Esophagus (tissue), 2 donors: ENCODE results near the gene SYTL2. TPM values are rescaled to one million over a fixed set of nuclear protein-coding genes. Genes with fewer than 3 reads are reported as not detected.
"Not testable (repeated sequence)": the region's sequence is repeated elsewhere in the genome, so short reads cannot be mapped to it uniquely, and the experiment has no call there.

Experiments
- H3K27ac ChIP-seq, 2 donors: one replicate each; pipeline ENCODE4 v1.5.1; 2013; ENCODE audit warnings: low read depth in 2 of 2, mild to moderate bottlenecking in 2 of 2, inconsistent platforms in 1 of 2, low read length in 1 of 2, moderate library complexity in 1 of 2
- H3K27me3 ChIP-seq, 2 donors: one replicate each; pipeline ENCODE4 v1.6.1; 2013; ENCODE audit warnings: low read length in 2 of 2, control low read depth in 1 of 2, mild to moderate bottlenecking in 1 of 2; ENCODE audit not compliant: insufficient read depth in 2 of 2, control insufficient read depth in 1 of 2
- H3K36me3 ChIP-seq, 2 donors: one replicate each; pipeline ENCODE4 v1.6.1; 2013; ENCODE audit warnings: low read length in 1 of 2; ENCODE audit not compliant: control insufficient read depth in 2 of 2, insufficient read depth in 2 of 2
- H3K4me1 ChIP-seq, 2 donors: one replicate each; pipeline ENCODE4 v1.6.1; 2013; ENCODE audit warnings: low read length in 1 of 2; ENCODE audit not compliant: control insufficient read depth in 2 of 2, insufficient read depth in 2 of 2
- H3K4me3 ChIP-seq, 2 donors: one replicate each; pipeline ENCODE4 v1.5.1; 2013; ENCODE audit warnings: low read length in 2 of 2, mild to moderate bottlenecking in 2 of 2, low read depth in 1 of 2, moderate library complexity in 1 of 2
- H3K9me3 ChIP-seq, 2 donors: one replicate each; pipeline ENCODE4 v1.6.1; 2013; ENCODE audit warnings: mild to moderate bottlenecking in 2 of 2, low read depth in 1 of 2, low read length in 1 of 2, moderate library complexity in 1 of 2; ENCODE audit not compliant: control insufficient read depth in 2 of 2, insufficient read depth in 1 of 2
- WGBS, 2 donors: extraction: QIAGEN DNeasy Blood & Tissue Kit; methylation state at CpG; one replicate each; pipeline ENCODE4 v1.1.7; 2013; 5-methylcytosine and 5-hydroxymethylcytosine counted together
- polyA plus RNA-seq, 2 donors: library from polyadenylated mRNA; stranded (reverse); fragments of 200-250 nt; gene quantifications; one replicate each; pipeline ENCODE4 v1.2.3, GENCODE V29; 2013
- donor health status: healthy with polysubstance abuse.
- donor health status: Bipolar disorder and iron deficiency.

The SYTL2 gene
- polyA plus RNA-seq, 2 donors: 3.4 to 5.0 TPM

GRCh38 chr11:85685820-85686459, 125.0 kb downstream of the SYTL2 start, which contains the start of gene CCDC89:
TSS of gene CCDC89 (minus strand) at chr11:85686195. CDS start at chr11:85686130, 65 bp downstream.
- no peaks in the 10 kb centered on the region for H3K9me3 ChIP-seq
- peaks cover 0 to 2% of the 10 kb centered on the region in 2 donors for H3K4me1 ChIP-seq
- H3K27ac ChIP-seq: peak within 1 kb of the TSS; percentile 42 to 63
- WGBS, 2 donors: 59% methylated on average over 13 of the region's 13 CpGs
- H3K36me3 ChIP-seq: no peaks in the 10 kb centered on the region
- peak within 1 kb of the TSS in 1 of 2 donors; percentile 12 for H3K4me3 ChIP-seq
- H3K27me3 ChIP-seq: no peaks in the 10 kb centered on the region

GRCh38 chr11:85685125-85685819, 125.7 kb downstream of the SYTL2 start:
- Histone ChIP-seq H3K4me3 (peak overlapping the region in 1 of 2 donors; percentile 12), H3K27ac (peak overlapping the region; percentile 30 to 38)
- WGBS, 2 donors: 65 to 68% methylated on average over 15 of the region's 15 CpGs

GRCh38 chr11:85682330-85683305, 128.3 kb downstream of the SYTL2 start:
- Histone ChIP-seq H3K27me3 (no peaks in the 10 kb centered on the region), H3K4me3 (peak overlapping the region; percentile 39 to 60), H3K4me1 (peaks cover 0 to 2% of the 10 kb centered on the region in 2 donors), H3K9me3 (no peaks in the 10 kb centered on the region), H3K36me3 (no peaks in the 10 kb centered on the region), H3K27ac (no peak overlapping the region)
- WGBS, 2 donors: 24 to 30% methylated on average over 36 to 43 of the region's 43 CpGs

More at GRCh38 chr11:85685125-85685819, 125.7 kb downstream of the SYTL2 start:
- no peaks in the 10 kb centered on the region for H3K9me3 ChIP-seq
- peaks cover 0 to 2% of the 10 kb centered on the region in 2 donors for H3K4me1 ChIP-seq
- no peaks in the 10 kb centered on the region for H3K27me3 ChIP-seq
- H3K36me3 ChIP-seq: no peaks in the 10 kb centered on the region

- H3K4me1 ChIP-seq: peaks cover 0 to 2% of the 10 kb centered on the region in 2 donors
- 68 to 74% methylated on average over 1 of the region's 1 CpG for WGBS, 2 donors
- no peaks in the 10 kb centered on the region for H3K9me3 ChIP-seq
- no peak overlapping the region for H3K27ac ChIP-seq
- H3K36me3 ChIP-seq: no peaks in the 10 kb centered on the region
- H3K4me3 ChIP-seq: no peak overlapping the region
- no peaks in the 10 kb centered on the region for H3K27me3 ChIP-seq
Measured at GRCh38 chr11:85680897-85681296, 130.0 kb downstream of the SYTL2 start.

GRCh38 chr11:85679576-85679975, 131.4 kb downstream of the SYTL2 start:
- Histone ChIP-seq H3K4me1 (peaks cover 0 to 2% of the 10 kb centered on the region in 2 donors), H3K4me3 (no peak overlapping the region), H3K9me3 (no peaks in the 10 kb centered on the region), H3K36me3 (no peaks in the 10 kb centered on the region), H3K27me3 (no peaks in the 10 kb centered on the region), H3K27ac (no peak overlapping the region)
- 70 to 79% methylated on average over 4 of the region's 4 CpGs for WGBS, 2 donors

- Histone ChIP-seq H3K4me1 (no peaks in the 10 kb centered on the region), H3K4me3 (no peak overlapping the region), H3K27me3 (no peaks in the 10 kb centered on the region), H3K36me3 (no peaks in the 10 kb centered on the region), H3K9me3 (no peaks in the 10 kb centered on the region), H3K27ac (no peak overlapping the region)
- 91 to 94% methylated on average over 3 of the region's 3 CpGs for WGBS, 2 donors
Measured at GRCh38 chr11:85673393-85673792, 137.5 kb downstream of the SYTL2 start.

- Histone ChIP-seq H3K9me3 (no peaks in the 10 kb centered on the region), H3K36me3 (no peaks in the 10 kb centered on the region), H3K27me3 (no peaks in the 10 kb centered on the region), H3K27ac (no peak overlapping the region), H3K4me3 (no peak overlapping the region), H3K4me1 (no peaks in the 10 kb centered on the region)
- WGBS, 2 donors: 83 to 87% methylated on average over 8 of the region's 8 CpGs
Measured at GRCh38 chr11:85672105-85672902, 138.6 kb downstream of the SYTL2 start.

- H3K4me1 ChIP-seq, H3K4me3 ChIP-seq, H3K27me3 ChIP-seq, H3K27ac ChIP-seq, H3K9me3 ChIP-seq, H3K36me3 ChIP-seq: not testable (repeated sequence)
Measured at GRCh38 chr11:85670949-85671663, 139.8 kb downstream of the SYTL2 start.
